ENCODE data around the gene DIO3.

- TF ChIP-seq CTCF (conservative IDR thresholded peaks at IDR 0.05; ENCODE audit: low read depth, low read length) = no peak
- TF ChIP-seq RAD21 (IDR thresholded peaks at IDR 0.05; ENCODE audit: low read length) = no peak
- TF ChIP-seq SMC3 (IDR thresholded peaks at IDR 0.05; ENCODE audit: low read depth, low read length) = no peak
- TF ChIP-seq MAFK (IDR thresholded peaks at IDR 0.05; ENCODE audit: low read depth, low read length) = no peak
- TF ChIP-seq POLR2A (IDR thresholded peaks at IDR 0.05; ENCODE audit: low read depth, low read length) = no peak
- TF ChIP-seq CEBPB (IDR thresholded peaks at IDR 0.05; ENCODE audit: low read depth, low read length) = no peak
- no peak for TF ChIP-seq USF2 (IDR thresholded peaks at IDR 0.05; ENCODE audit: low read depth, low read length)
- no peak for TF ChIP-seq RCOR1 (IDR thresholded peaks at IDR 0.05; ENCODE audit: insufficient replicate concordance, low read length)
- TF ChIP-seq ELK1 (IDR thresholded peaks at IDR 0.05; ENCODE audit: borderline replicate concordance, low read depth, low read length) = no peak
- TF ChIP-seq RFX5 (IDR thresholded peaks at IDR 0.05; ENCODE audit: low read depth, low read length) = no peak
- no peak for TF ChIP-seq BHLHE40 (IDR thresholded peaks at IDR 0.05; ENCODE audit: low read depth, low read length)
- no peak for TF ChIP-seq NFE2L2 (IDR thresholded peaks at IDR 0.05; ENCODE audit: low read depth, low read length)
- TF ChIP-seq MXI1 (IDR thresholded peaks at IDR 0.05; ENCODE audit: borderline replicate concordance, low read depth, low read length) = no peak
Observed at GRCh38 chr14:101518611-101519473, 42.5 kb upstream of the DIO3 start.

All from IMR-90 (cell line).